Mammary epithelial cell (primary cell): Measurements from ENCODE around the gene PRM2.

Experiments used
- CTCF ChIP-seq, 2 donors: IDR thresholded peaks in 1 of 2; conservative IDR thresholded peaks in 1 of 2; 2 replicates each; pipeline ENCODE4 v1.5.1; 2011 to 2012; ENCODE audit warnings: inconsistent platforms in 2 of 2, low read length in 2 of 2, mild to moderate bottlenecking in 2 of 2, control low read depth in 1 of 2, low read depth in 1 of 2; ENCODE audit not compliant: insufficient read depth in 1 of 2; ENCODE audit errors: extremely low read depth in 1 of 2
- EZH2 ChIP-seq: IDR thresholded peaks from 2 replicates; pipeline ENCODE4 v1.6.1; 2012; ENCODE audit warnings: low read length, inconsistent platforms, borderline replicate concordance

- TF ChIP-seq CTCF (conservative IDR thresholded peaks at IDR 0.05 in 1 of 2, IDR thresholded peaks at IDR 0.05 in 1 of 2; ENCODE audit: extremely low read depth in 1 of 2, insufficient read depth in 1 of 2, low read depth in 1 of 2, low read length in 2 of 2) (no peak), EZH2 (no peak)
Observed at GRCh38 chr16:11312718-11313492, 36.6 kb upstream of the PRM2 start.
